ENCODE measurements around the gene IQCN.

The IQCN gene

GRCh38 chr19:18294467-18294864 is 20.2 kb upstream of the IQCN start:
- Histone ChIP-seq H3K36me3 (no peaks in the 10 kb centered on the region), H3K27ac (peak overlapping the region; percentile 93), H3K27me3 (ENCODE audit: insufficient read depth, low read depth, severe bottlenecking) (no peaks in the 10 kb centered on the region), H3K9me3 (ENCODE audit: severe bottlenecking) (no peaks in the 10 kb centered on the region), H3K4me3 (ENCODE audit: low read depth, low read length) (no peak overlapping the region)
- no peak for DNase-seq
- no peak for TF ChIP-seq CTCF (IDR thresholded peaks at IDR 0.05; ENCODE audit: low read depth, low read length)

GRCh38 chr19:18293642-18294466 is 19.6 kb upstream of the IQCN start:
- H3K4me3 ChIP-seq (ENCODE audit: low read depth, low read length) = peak overlapping the region; percentile 81
- peak; percentile 8; the same call in 1 of the 2 replicates for TF ChIP-seq CTCF (IDR thresholded peaks at IDR 0.05; ENCODE audit: low read depth, low read length)
- H3K27ac ChIP-seq = peak overlapping the region; percentile 93
- H3K27me3 ChIP-seq (ENCODE audit: insufficient read depth, low read depth, severe bottlenecking) = no peaks in the 10 kb centered on the region
- H3K9me3 ChIP-seq (ENCODE audit: severe bottlenecking) = no peaks in the 10 kb centered on the region
- peak; percentile 93 for DNase-seq
- no peaks in the 10 kb centered on the region for H3K36me3 ChIP-seq

- Histone ChIP-seq H3K4me3 (ENCODE audit: low read depth, low read length) (peak overlapping the region; percentile 81), H3K36me3 (no peaks in the 10 kb centered on the region), H3K9me3 (ENCODE audit: severe bottlenecking) (no peaks in the 10 kb centered on the region), H3K27ac (peak overlapping the region; percentile 93), H3K27me3 (ENCODE audit: insufficient read depth, low read depth, severe bottlenecking) (no peaks in the 10 kb centered on the region)
- no peak for TF ChIP-seq CTCF (IDR thresholded peaks at IDR 0.05; ENCODE audit: low read depth, low read length)
- peak; percentile 95 for DNase-seq
Measured at GRCh38 chr19:18292810-18293641, 18.8 kb upstream of the IQCN start.

- peak overlapping the region; percentile 81 for H3K4me3 ChIP-seq (ENCODE audit: low read depth, low read length)
- no peaks in the 10 kb centered on the region for H3K27me3 ChIP-seq (ENCODE audit: insufficient read depth, low read depth, severe bottlenecking)
- H3K36me3 ChIP-seq = no peaks in the 10 kb centered on the region
- TF ChIP-seq CTCF (IDR thresholded peaks at IDR 0.05; ENCODE audit: low read depth, low read length) = no peak
- H3K27ac ChIP-seq = peak overlapping the region; percentile 93
- DNase-seq = no peak
- H3K9me3 ChIP-seq (ENCODE audit: severe bottlenecking) = no peaks in the 10 kb centered on the region
Measured at GRCh38 chr19:18292462-18292809, 18.2 kb upstream of the IQCN start.

GRCh38 chr19:18291590-18292461 is 17.6 kb upstream of the IQCN start:
- no peak for TF ChIP-seq CTCF (IDR thresholded peaks at IDR 0.05; ENCODE audit: low read depth, low read length)
- peak overlapping the region; percentile 81 for H3K4me3 ChIP-seq (ENCODE audit: low read depth, low read length)
- no peaks in the 10 kb centered on the region for H3K9me3 ChIP-seq (ENCODE audit: severe bottlenecking)
- peak overlapping the region; percentile 93 for H3K27ac ChIP-seq
- peak; percentile 77 for DNase-seq
- H3K36me3 ChIP-seq = no peaks in the 10 kb centered on the region
- no peaks in the 10 kb centered on the region for H3K27me3 ChIP-seq (ENCODE audit: insufficient read depth, low read depth, severe bottlenecking)

Data from WERI-Rb-1 (cell line).